ENCODE data around the gene TNS1. TPM values are rescaled to one million over a fixed set of nuclear protein-coding genes. Genes with fewer than 3 reads are reported as not detected.

The TNS1 gene
- total and polyA plus RNA-seq, 2 donors from 2014 or later: 44.8 to 471 TPM

DNA sequence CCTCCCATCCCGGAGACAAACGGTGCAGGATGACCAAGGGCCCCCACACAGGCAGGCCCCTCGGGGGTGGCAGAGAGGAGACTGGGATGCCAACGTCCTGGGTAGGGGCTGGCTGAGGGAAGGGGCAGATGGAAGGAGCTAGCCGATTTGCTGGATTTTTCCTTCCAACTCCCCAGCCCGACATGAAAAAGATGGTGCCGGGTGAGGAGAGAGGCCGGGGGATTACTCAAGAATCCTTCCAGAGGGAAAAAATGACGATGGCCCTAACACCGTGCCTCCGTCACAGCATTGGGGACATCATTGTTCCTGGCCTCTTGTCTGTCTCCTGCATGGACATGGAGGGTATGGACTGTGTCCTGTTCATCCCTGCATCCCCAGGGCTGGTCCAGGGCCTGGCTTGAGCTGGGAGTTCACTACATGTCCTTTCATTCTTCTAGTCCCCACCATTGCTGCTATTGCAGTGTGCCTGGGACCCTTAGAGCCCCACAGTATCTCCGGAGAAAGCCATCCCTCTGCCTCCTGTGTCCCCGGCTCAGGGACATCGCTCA is 217.7 kb downstream of the TNS1 start:
- Histone ChIP-seq H3K27me3 (ENCODE audit: control insufficient read depth, insufficient read depth, low read length) (no peaks in the 10 kb centered on the region), H3K9ac (ENCODE audit: low read length in 3 of 3) (no peak overlapping the region), H3K27ac (ENCODE audit: low read depth in 2 of 2, low read length in 2 of 2) (no peak overlapping the region), H3K36me3 (ENCODE audit: control insufficient read depth in 2 of 3, insufficient read depth in 3 of 3, low read length in 3 of 3) (peaks cover 0 to 17% (median 3%) of the 10 kb centered on the region in 3 donors), H3K4me3 (ENCODE audit: low read length in 3 of 3) (no peak overlapping the region), H3K9me3 (ENCODE audit: control insufficient read depth in 2 of 3, insufficient read depth in 1 of 3, low read length in 3 of 3) (no peaks in the 10 kb centered on the region), H3K4me1 (ENCODE audit: control insufficient read depth in 2 of 3, insufficient read depth in 2 of 3, low read depth in 1 of 3, low read length in 3 of 3) (peaks cover 0 to 2% (median 0%) of the 10 kb centered on the region in 3 donors)
- TF ChIP-seq CTCF (IDR thresholded peaks at IDR 0.05; ENCODE audit: borderline replicate concordance, extremely low read depth, insufficient read depth): no peak
- FAIRE-seq (no peak), DNase-seq (no peak)
- intact Hi-C loops (cut with DNase I): loop anchor here (5.0 kb wide), 1 partner anchor 207 kb away; no protein-coding TSS in a partner anchor

DNA sequence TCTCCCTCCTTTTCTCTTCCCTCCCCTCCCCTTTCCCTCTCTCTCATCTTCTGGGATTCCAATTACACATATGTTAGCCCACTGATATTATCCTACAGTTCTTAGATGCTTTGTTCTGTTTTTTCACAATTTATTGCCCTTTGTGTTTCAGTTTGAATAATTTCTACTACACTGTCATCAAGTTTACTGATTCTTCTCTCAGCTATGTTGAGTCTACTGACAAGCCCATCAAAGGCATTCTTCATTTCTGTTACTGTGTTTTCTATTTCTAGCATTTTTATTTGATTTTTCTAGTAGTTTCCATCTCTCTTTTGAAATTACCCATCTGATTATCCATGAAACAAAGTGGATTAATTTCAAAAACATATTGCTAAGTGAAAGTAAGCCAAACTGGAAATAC is 219.6 kb downstream of the TNS1 start:
- no peak overlapping the region for H3K27ac ChIP-seq (ENCODE audit: low read depth in 2 of 2, low read length in 2 of 2)
- H3K4me1 ChIP-seq (ENCODE audit: control insufficient read depth in 2 of 3, insufficient read depth in 2 of 3, low read depth in 1 of 3, low read length in 3 of 3): no peaks in the 10 kb centered on the region
- H3K4me3 ChIP-seq (ENCODE audit: low read length in 3 of 3): no peak overlapping the region
- TF ChIP-seq CTCF (IDR thresholded peaks at IDR 0.05; ENCODE audit: borderline replicate concordance, extremely low read depth, insufficient read depth): no peak
- H3K9me3 ChIP-seq (ENCODE audit: control insufficient read depth in 2 of 3, insufficient read depth in 1 of 3, low read length in 3 of 3): no peaks in the 10 kb centered on the region
- intact Hi-C loops (cut with DNase I): no loop called here
- H3K36me3 ChIP-seq (ENCODE audit: control insufficient read depth in 2 of 3, insufficient read depth in 3 of 3, low read length in 3 of 3): peaks cover 0 to 13% (median under 1%) of the 10 kb centered on the region in 3 donors
- no peak overlapping the region for H3K9ac ChIP-seq (ENCODE audit: low read length in 3 of 3)
- DNase-seq (no peak), FAIRE-seq (no peak)
- H3K27me3 ChIP-seq (ENCODE audit: control insufficient read depth, insufficient read depth, low read length): no peaks in the 10 kb centered on the region

- TF ChIP-seq CTCF (IDR thresholded peaks at IDR 0.05; ENCODE audit: borderline replicate concordance, extremely low read depth, insufficient read depth): no peak
- H3K4me3 ChIP-seq (ENCODE audit: low read length in 3 of 3): no peak overlapping the region
- FAIRE-seq (no peak), DNase-seq (no peak)
- peaks cover 0 to 14% (median 4%) of the 10 kb centered on the region in 3 donors for H3K36me3 ChIP-seq (ENCODE audit: control insufficient read depth in 2 of 3, insufficient read depth in 3 of 3, low read length in 3 of 3)
- intact Hi-C loops (cut with DNase I): no loop called here
- no peaks in the 10 kb centered on the region for H3K9me3 ChIP-seq (ENCODE audit: control insufficient read depth in 2 of 3, insufficient read depth in 1 of 3, low read length in 3 of 3)
- no peak overlapping the region for H3K9ac ChIP-seq (ENCODE audit: low read length in 3 of 3)
- H3K27me3 ChIP-seq (ENCODE audit: control insufficient read depth, insufficient read depth, low read length): no peaks in the 10 kb centered on the region
- H3K4me1 ChIP-seq (ENCODE audit: control insufficient read depth in 2 of 3, insufficient read depth in 2 of 3, low read depth in 1 of 3, low read length in 3 of 3): no peaks in the 10 kb centered on the region
- H3K27ac ChIP-seq (ENCODE audit: low read depth in 2 of 2, low read length in 2 of 2): no peak overlapping the region
These were observed 224.9 kb downstream of the TNS1 start for GRCh38 chr2:217777906-217778305.

DNA sequence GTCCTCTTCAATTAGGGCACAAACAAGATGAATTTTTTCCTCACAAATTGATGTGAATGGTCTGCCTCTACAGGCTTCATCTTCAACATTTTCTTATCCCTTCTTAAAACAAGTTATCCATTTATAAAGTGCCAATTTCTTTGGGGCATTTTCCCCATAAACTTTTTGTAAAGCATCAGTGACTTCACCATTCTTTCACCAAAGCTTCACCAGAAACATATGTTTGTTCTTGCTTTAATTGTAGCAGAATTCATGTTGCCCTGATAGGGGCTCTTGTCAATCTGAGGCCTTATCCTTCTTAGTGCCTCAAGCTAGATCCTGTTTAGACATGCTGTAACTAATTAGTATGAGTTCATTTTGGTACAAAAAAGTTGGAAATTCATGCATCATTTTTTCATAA is 226.2 kb downstream of the TNS1 start:
- Histone ChIP-seq H3K9me3 (ENCODE audit: control insufficient read depth in 2 of 3, insufficient read depth in 1 of 3, low read length in 3 of 3) (no peaks in the 10 kb centered on the region), H3K27me3 (ENCODE audit: control insufficient read depth, insufficient read depth, low read length) (no peaks in the 10 kb centered on the region), H3K4me1 (ENCODE audit: control insufficient read depth in 2 of 3, insufficient read depth in 2 of 3, low read depth in 1 of 3, low read length in 3 of 3) (no peaks in the 10 kb centered on the region), H3K36me3 (ENCODE audit: control insufficient read depth in 2 of 3, insufficient read depth in 3 of 3, low read length in 3 of 3) (peaks cover 0 to 16% (median 7%) of the 10 kb centered on the region in 3 donors), H3K27ac (ENCODE audit: low read depth in 2 of 2, low read length in 2 of 2) (no peak overlapping the region), H3K4me3 (ENCODE audit: low read length in 3 of 3) (no peak overlapping the region), H3K9ac (ENCODE audit: low read length in 3 of 3) (no peak overlapping the region)
- intact Hi-C loops (cut with DNase I): no loop called here
- no peak for TF ChIP-seq CTCF (IDR thresholded peaks at IDR 0.05; ENCODE audit: borderline replicate concordance, extremely low read depth, insufficient read depth)
- no peak for DNase-seq
- FAIRE-seq: no peak
